DND-41 (cell line): ENCODE data around the gene FIBCD1.

ENCODE experiments used
- ATAC-seq: fragments of 200-7000 bp; cut with Tn5 transposase; 3 replicates; pipeline ENCODE4 v1.9.1; 2021; ENCODE audit warnings: low read depth; ENCODE audit not compliant: insufficient read depth
- DNase-seq: peaks from one replicate; pipeline ENCODE4 v3.0.0-alpha.2; 2020
- H2AFZ ChIP-seq: 2 replicates; pipeline ENCODE4 v1.6.0; 2012; ENCODE audit warnings: low read depth, low read length
- H3K27ac ChIP-seq: 2 replicates; pipeline ENCODE4 v1.5.1; 2012; ENCODE audit warnings: low read length, inconsistent platforms
- H3K27me3 ChIP-seq: fragments of 200-600 bp; sonication (generic); 2 replicates; pipeline ENCODE4 v1.6.0; 2012; ENCODE audit warnings: low read length, mild to moderate bottlenecking, inconsistent platforms; ENCODE audit not compliant: insufficient read depth, poor library complexity
- H3K36me3 ChIP-seq: 2 replicates; pipeline ENCODE4 v1.5.1; 2012; ENCODE audit warnings: low read length, inconsistent platforms; ENCODE audit not compliant: insufficient read depth
- H3K4me1 ChIP-seq: 2 replicates; pipeline ENCODE4 v1.5.1; 2012; ENCODE audit warnings: mild to moderate bottlenecking, low read length; ENCODE audit not compliant: insufficient read depth
- H3K4me2 ChIP-seq: 2 replicates; pipeline ENCODE4 v1.6.0; 2012; ENCODE audit warnings: mild to moderate bottlenecking, moderate library complexity, low read length, inconsistent platforms; ENCODE audit not compliant: insufficient read depth
- H3K4me3 ChIP-seq, 2 experiments: fragments of 200-600 bp in 1 of 2; shearing (Covaris generic) in 1 of 2; 2 replicates each; pipeline ENCODE4 v1.5.1; 2012 to 2016; ENCODE audit warnings: inconsistent platforms in 2 of 2, low read length in 2 of 2, mild to moderate bottlenecking in 2 of 2, low read depth in 1 of 2, moderate library complexity in 1 of 2
- H3K79me2 ChIP-seq: 2 replicates; pipeline ENCODE4 v1.6.0; 2012; ENCODE audit warnings: low read length, inconsistent platforms; ENCODE audit not compliant: insufficient read depth
- H3K9ac ChIP-seq: 2 replicates; pipeline ENCODE4 v1.6.0; 2012; ENCODE audit warnings: low read depth, mild to moderate bottlenecking, inconsistent platforms, low read length, moderate library complexity
- H3K9me3 ChIP-seq: 2 replicates; pipeline ENCODE4 v1.5.1; 2012; ENCODE audit warnings: low read length, moderate library complexity, mild to moderate bottlenecking, inconsistent platforms; ENCODE audit not compliant: insufficient read depth, severe bottlenecking
- H4K20me1 ChIP-seq: 2 replicates; pipeline ENCODE4 v1.6.0; 2012; ENCODE audit warnings: low read length; ENCODE audit not compliant: insufficient read depth
- EZH2 ChIP-seq: IDR thresholded peaks from 3 replicates; pipeline ENCODE4 v1.6.1; 2012; ENCODE audit warnings: borderline replicate concordance, low read depth, mild to moderate bottlenecking, moderate library complexity, low read length, inconsistent platforms; ENCODE audit not compliant: severe bottlenecking
- TF ChIP-seq, protein P1 (sequence below): IDR thresholded peaks from 2 replicates; pipeline ENCODE4 v1.5.1; 2012; ENCODE audit warnings: borderline replicate concordance, low read length, moderate library complexity, mild to moderate bottlenecking; ENCODE audit not compliant: poor library complexity, severe bottlenecking; ENCODE audit errors: extremely low read depth

The FIBCD1 gene

DNA sequence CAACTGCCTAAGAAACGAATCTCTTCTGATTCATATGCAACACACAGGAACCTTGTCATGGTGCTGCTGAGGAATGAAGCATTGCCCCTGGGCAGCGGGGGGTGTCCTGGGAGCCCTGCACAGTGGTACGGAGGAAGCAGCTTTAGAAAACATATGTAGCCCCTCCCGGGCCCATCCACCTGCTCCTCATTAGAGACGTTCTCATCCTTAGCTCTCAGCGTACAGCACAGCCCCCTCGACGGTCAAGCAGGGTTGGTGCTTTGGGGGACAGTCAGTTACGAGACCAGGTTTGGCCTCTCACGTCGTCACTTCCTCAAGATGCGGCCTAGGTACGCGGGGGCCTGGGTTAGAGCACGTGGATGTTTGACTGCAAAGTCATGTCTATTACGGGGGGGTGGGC lies 41.5 kb upstream of the FIBCD1 start:
- Histone ChIP-seq H3K9me3 (no peaks in the 10 kb centered on the region), H3K9ac (no peak overlapping the region), H3K36me3 (no peaks in the 10 kb centered on the region), H3K27ac (no peak overlapping the region), H3K4me1 (no peaks in the 10 kb centered on the region), H3K79me2 (no peaks in the 10 kb centered on the region), H4K20me1 (no peaks in the 10 kb centered on the region), H3K4me2 (no peak overlapping the region), H2AFZ (no peak overlapping the region), H3K4me3 (no peak overlapping the region), H3K27me3 (no peaks in the 10 kb centered on the region)
- DNase-seq, result no peak
- no peak for ATAC-seq
- TF ChIP-seq, protein P1, sequence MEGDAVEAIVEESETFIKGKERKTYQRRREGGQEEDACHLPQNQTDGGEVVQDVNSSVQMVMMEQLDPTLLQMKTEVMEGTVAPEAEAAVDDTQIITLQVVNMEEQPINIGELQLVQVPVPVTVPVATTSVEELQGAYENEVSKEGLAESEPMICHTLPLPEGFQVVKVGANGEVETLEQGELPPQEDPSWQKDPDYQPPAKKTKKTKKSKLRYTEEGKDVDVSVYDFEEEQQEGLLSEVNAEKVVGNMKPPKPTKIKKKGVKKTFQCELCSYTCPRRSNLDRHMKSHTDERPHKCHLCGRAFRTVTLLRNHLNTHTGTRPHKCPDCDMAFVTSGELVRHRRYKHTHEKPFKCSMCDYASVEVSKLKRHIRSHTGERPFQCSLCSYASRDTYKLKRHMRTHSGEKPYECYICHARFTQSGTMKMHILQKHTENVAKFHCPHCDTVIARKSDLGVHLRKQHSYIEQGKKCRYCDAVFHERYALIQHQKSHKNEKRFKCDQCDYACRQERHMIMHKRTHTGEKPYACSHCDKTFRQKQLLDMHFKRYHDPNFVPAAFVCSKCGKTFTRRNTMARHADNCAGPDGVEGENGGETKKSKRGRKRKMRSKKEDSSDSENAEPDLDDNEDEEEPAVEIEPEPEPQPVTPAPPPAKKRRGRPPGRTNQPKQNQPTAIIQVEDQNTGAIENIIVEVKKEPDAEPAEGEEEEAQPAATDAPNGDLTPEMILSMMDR, result no peak
- no peak for TF ChIP-seq EZH2

DNA sequence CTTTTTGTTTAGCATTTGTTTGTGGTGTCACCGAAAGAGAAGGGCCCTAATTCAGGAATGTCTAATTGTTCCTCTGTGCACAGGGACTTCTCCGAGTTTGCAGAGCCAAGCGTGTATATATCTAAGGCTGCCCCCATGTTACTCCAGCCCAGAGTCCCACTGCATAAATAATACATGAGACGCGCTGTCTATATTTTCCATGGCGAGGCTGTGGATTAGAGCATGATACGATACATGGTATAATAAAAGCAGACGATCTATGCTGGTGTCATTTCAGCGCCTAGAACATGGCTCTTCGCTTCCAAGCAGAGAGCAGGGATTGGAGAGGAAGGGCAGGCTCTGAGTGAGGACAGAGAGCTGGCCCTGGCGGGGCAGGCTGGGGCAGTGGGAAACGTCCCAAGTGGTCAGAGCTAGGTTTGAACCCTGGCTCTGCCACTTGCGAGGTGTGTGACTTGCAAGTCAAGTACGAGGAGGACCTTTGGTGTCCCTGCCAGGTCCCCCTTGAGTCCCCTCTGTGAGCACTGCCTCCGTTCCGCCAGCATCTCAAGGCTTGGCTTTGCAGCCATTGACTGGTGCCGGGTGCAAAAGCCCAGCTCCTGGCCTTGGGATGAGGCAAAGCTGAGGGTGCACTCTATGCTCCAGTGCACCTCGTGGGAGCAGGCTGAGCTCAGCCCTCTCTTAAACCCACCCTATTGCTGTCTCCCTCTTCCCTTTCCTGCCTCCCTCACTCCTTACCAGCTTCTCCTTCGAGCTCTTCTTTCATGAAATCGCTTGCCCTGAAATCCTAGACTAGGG lies 40.7 kb upstream of the FIBCD1 start:
- H3K27me3 ChIP-seq, result no peaks in the 10 kb centered on the region
- no peak overlapping the region for H3K27ac ChIP-seq
- H3K36me3 ChIP-seq, result no peaks in the 10 kb centered on the region
- H3K79me2 ChIP-seq, result no peaks in the 10 kb centered on the region
- no peaks in the 10 kb centered on the region for H4K20me1 ChIP-seq
- H3K4me2 ChIP-seq, result no peak overlapping the region
- H2AFZ ChIP-seq, result no peak overlapping the region
- no peak for DNase-seq
- no peak overlapping the region for H3K4me3 ChIP-seq
- ATAC-seq, result no peak
- no peak overlapping the region for H3K9ac ChIP-seq
- no peaks in the 10 kb centered on the region for H3K9me3 ChIP-seq
- TF ChIP-seq EZH2, result no peak
- TF ChIP-seq, protein P1, result no peak
- H3K4me1 ChIP-seq, result no peaks in the 10 kb centered on the region

DNA sequence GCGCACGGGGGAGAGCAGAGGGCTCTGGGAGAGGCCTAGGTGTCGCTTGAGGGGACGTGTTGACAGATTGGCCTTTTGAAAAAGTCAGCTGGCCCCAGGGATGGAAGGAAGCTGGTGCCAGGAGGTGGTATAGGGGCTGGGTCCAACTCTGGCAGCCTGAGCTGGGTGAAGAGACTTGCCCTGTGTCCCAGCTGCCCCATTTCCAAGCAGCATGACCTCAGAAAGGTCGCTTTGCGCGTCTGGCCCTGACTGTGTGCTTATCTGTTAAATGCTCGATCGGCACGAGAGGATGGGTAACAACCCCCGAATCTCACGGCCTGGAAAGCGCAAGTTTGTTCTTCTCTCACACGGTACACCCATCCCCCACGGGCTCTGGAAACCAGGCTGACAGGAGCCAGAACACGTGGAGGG lies 38.8 kb upstream of the FIBCD1 start:
- Histone ChIP-seq H3K9ac (no peak overlapping the region), H3K4me3 (no peak overlapping the region), H3K79me2 (no peaks in the 10 kb centered on the region), H2AFZ (no peak overlapping the region), H3K4me2 (no peak overlapping the region), H3K27me3 (no peaks in the 10 kb centered on the region), H3K36me3 (no peaks in the 10 kb centered on the region), H3K9me3 (no peaks in the 10 kb centered on the region), H4K20me1 (no peaks in the 10 kb centered on the region), H3K27ac (no peak overlapping the region), H3K4me1 (no peaks in the 10 kb centered on the region)
- TF ChIP-seq EZH2, result no peak
- TF ChIP-seq, protein P1, result no peak
- DNase-seq, result no peak
- ATAC-seq, result no peak
